Erythroblast (primary cell): ENCODE results near the gene VPS37C.

Source experiments
- GATA1 ChIP-seq: IDR thresholded peaks from 2 replicates; pipeline ENCODE4 v1.6.1; 2011; ENCODE audit warnings: low read depth, mild to moderate bottlenecking, control low read depth, low read length, moderate library complexity
- POLR2A ChIP-seq: IDR thresholded peaks from 2 replicates; pipeline ENCODE4 v1.6.1; 2011; ENCODE audit warnings: mild to moderate bottlenecking, low read length

DNA sequence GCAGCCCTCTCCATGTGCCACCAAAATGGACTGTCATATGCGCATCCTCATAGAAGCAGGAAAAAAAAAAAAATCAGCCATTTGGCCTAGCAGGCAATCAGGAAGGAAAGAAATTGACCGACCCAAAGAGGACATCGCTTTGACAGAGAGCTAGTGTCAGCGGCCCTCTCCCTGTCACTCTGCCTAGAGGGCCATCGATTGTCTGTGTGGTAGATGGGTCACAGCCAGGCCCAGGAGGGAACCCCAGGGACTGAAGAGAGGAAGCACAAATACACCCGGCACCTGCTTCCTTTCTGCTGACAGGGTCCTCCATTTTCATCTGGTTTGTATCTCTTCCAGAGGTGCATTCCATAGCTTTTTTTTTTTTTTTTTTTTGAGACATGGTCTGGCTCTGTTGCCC lies 21.8 kb downstream of the VPS37C start:
- no peak for TF ChIP-seq POLR2A
- no peak for TF ChIP-seq GATA1
